Thymus (tissue), 11 donors: ENCODE measurements around the gene LUM. TPM values are rescaled to one million over a fixed set of nuclear protein-coding genes. Genes with fewer than 3 reads are reported as not detected.

Experiments used
- DNase-seq, 9 donors: peaks; one replicate each; pipeline ENCODE4 v3.0.0-alpha.2; 2013; ENCODE audit warnings: low spot score in 9 of 9, low read depth in 6 of 9, missing footprints in 1 of 9
- H3K27ac ChIP-seq, 2 donors: one replicate each; pipeline ENCODE4 v1.5.1; 2013; ENCODE audit warnings: control low read depth in 1 of 2, low read depth in 1 of 2, low read length in 1 of 2, mild to moderate bottlenecking in 1 of 2, moderate library complexity in 1 of 2
- H3K27me3 ChIP-seq, 2 donors: one replicate each; pipeline ENCODE4 v1.5.1; 2013; ENCODE audit warnings: low read length in 1 of 2; ENCODE audit not compliant: control insufficient read depth in 2 of 2, insufficient read depth in 1 of 2
- H3K36me3 ChIP-seq, 2 donors: one replicate each; pipeline ENCODE4 v1.5.1; 2013; ENCODE audit warnings: low read length in 1 of 2, mild to moderate bottlenecking in 1 of 2, moderate library complexity in 1 of 2; ENCODE audit not compliant: control insufficient read depth in 2 of 2, insufficient read depth in 2 of 2
- H3K4me1 ChIP-seq, 2 donors: one replicate each; pipeline ENCODE4 v1.5.1; 2013; ENCODE audit warnings: low read length in 2 of 2; ENCODE audit not compliant: control insufficient read depth in 2 of 2, insufficient read depth in 2 of 2
- H3K4me3 ChIP-seq, 2 donors: one replicate each; pipeline ENCODE4 v1.5.1; 2013; ENCODE audit warnings: low read length in 2 of 2, control low read depth in 1 of 2, mild to moderate bottlenecking in 1 of 2
- H3K9me3 ChIP-seq, 2 donors: one replicate each; pipeline ENCODE4 v1.5.1; 2013; ENCODE audit warnings: low read length in 1 of 2, mild to moderate bottlenecking in 1 of 2; ENCODE audit not compliant: control insufficient read depth in 2 of 2, insufficient read depth in 1 of 2
- WGBS: extraction: QIAGEN DNeasy Blood & Tissue Kit; methylation state at CpG from one replicate; pipeline ENCODE4 v1.1.7; 2013; 5-methylcytosine and 5-hydroxymethylcytosine counted together
- polyA plus RNA-seq: library from polyadenylated mRNA; stranded (reverse); fragments of 200-250 nt; gene quantifications from one replicate; pipeline ENCODE4 v1.2.3, GENCODE V29; 2013
- total RNA-seq: library from RNA; stranded (reverse); fragments of 120-200 nt; gene quantifications from one replicate; pipeline ENCODE4 v1.2.4, GENCODE V29; 2013
- donor health status: healthy.

Gene LUM
- total and polyA plus RNA-seq, 2 donors: 38.7 to 63.5 TPM

- WGBS: 99% methylated on average over 1 of the region's 1 CpG
- no peaks in the 10 kb centered on the region for H3K4me1 ChIP-seq
- no peaks in the 10 kb centered on the region for H3K9me3 ChIP-seq
- no peak for DNase-seq
- H3K27ac ChIP-seq: no peak overlapping the region
- H3K4me3 ChIP-seq: no peak overlapping the region
- no peaks in the 10 kb centered on the region for H3K27me3 ChIP-seq
- H3K36me3 ChIP-seq: no peaks in the 10 kb centered on the region
These were observed 6.4 kb downstream of the LUM start for GRCh38 chr12:91104812-91105466.

DNA sequence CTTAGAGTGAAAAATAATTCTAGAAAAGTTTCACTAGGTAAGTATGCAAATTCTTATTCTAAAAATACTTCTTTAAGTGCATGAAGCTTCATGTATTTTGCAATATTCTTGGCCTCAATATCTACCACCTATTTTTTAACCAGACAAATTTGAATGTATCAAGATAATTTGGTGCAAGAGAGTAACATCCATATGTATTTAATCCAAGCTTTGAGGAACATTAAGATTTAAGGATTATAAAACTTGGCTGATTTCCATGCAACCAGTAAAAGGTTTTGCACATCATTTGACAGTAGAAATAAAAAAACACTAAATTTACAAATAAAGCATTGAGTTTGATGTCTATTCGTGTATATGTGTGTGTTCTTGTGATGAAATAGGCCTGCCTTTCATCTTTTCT lies 7.7 kb downstream of the LUM start:
- 82% methylated on average over 1 of the region's 1 CpG for WGBS
- no peak for DNase-seq
- Histone ChIP-seq H3K4me1 (no peaks in the 10 kb centered on the region), H3K36me3 (no peaks in the 10 kb centered on the region), H3K9me3 (no peaks in the 10 kb centered on the region), H3K27me3 (no peaks in the 10 kb centered on the region), H3K4me3 (no peak overlapping the region), H3K27ac (no peak overlapping the region)

GRCh38 chr12:91103101-91103500 lies 8.2 kb downstream of the LUM start:
- Histone ChIP-seq H3K36me3 (no peaks in the 10 kb centered on the region), H3K4me1 (no peaks in the 10 kb centered on the region), H3K9me3 (no peaks in the 10 kb centered on the region), H3K4me3 (no peak overlapping the region), H3K27me3 (no peaks in the 10 kb centered on the region), H3K27ac (no peak overlapping the region)
- DNase-seq: no peak

GRCh38 chr12:91100906-91101305 lies 10.4 kb downstream of the LUM start:
- Histone ChIP-seq H3K36me3 (no peaks in the 10 kb centered on the region), H3K27me3 (no peaks in the 10 kb centered on the region), H3K27ac (no peak overlapping the region), H3K4me1 (no peaks in the 10 kb centered on the region), H3K9me3 (no peaks in the 10 kb centered on the region), H3K4me3 (no peak overlapping the region)
- 65% methylated on average over 2 of the region's 2 CpGs for WGBS
- no peak for DNase-seq

- Histone ChIP-seq H3K36me3 (no peaks in the 10 kb centered on the region), H3K9me3 (no peaks in the 10 kb centered on the region), H3K27ac (no peak overlapping the region), H3K27me3 (no peaks in the 10 kb centered on the region), H3K4me3 (no peak overlapping the region), H3K4me1 (no peaks in the 10 kb centered on the region)
- DNase-seq: no peak
- WGBS: 95% methylated on average over 2 of the region's 2 CpGs
These were observed 11.5 kb downstream of the LUM start for GRCh38 chr12:91099836-91100235.

DNA sequence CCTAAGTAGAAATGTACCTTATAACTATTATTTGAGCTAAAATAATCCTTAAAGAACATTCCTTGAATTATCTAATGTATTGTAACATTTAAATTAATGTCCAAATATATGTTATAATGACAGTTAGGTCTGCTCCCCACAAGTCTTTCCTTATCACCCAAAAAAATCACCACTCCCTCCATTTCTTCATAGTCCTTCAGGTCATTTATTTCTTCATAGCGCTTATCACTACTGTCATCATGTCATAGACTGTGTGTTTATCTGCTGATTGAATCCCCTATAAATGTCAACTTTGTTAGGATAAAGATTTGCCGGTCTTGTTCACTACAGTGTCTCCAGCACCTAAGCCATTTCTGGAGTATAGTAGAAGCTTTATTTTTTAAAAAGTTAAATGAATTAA lies 12.0 kb downstream of the LUM start:
- H3K36me3 ChIP-seq: no peaks in the 10 kb centered on the region
- no peak overlapping the region for H3K4me3 ChIP-seq
- no peak overlapping the region for H3K27ac ChIP-seq
- 48% methylated on average over 2 of the region's 2 CpGs for WGBS
- H3K27me3 ChIP-seq: no peaks in the 10 kb centered on the region
- no peak for DNase-seq
- H3K9me3 ChIP-seq: no peaks in the 10 kb centered on the region
- no peaks in the 10 kb centered on the region for H3K4me1 ChIP-seq

- Histone ChIP-seq H3K4me3 (no peak overlapping the region), H3K27me3 (no peaks in the 10 kb centered on the region), H3K36me3 (no peaks in the 10 kb centered on the region), H3K9me3 (no peaks in the 10 kb centered on the region), H3K4me1 (no peaks in the 10 kb centered on the region), H3K27ac (no peak overlapping the region)
- DNase-seq: no peak
- WGBS: 83% methylated on average over 3 of the region's 3 CpGs
These were observed 12.4 kb downstream of the LUM start for GRCh38 chr12:91098941-91099340.

GRCh38 chr12:91098461-91098860 lies 12.8 kb downstream of the LUM start:
- H3K4me3 ChIP-seq: no peak overlapping the region
- H3K27ac ChIP-seq: no peak overlapping the region
- no peaks in the 10 kb centered on the region for H3K9me3 ChIP-seq
- no peaks in the 10 kb centered on the region for H3K36me3 ChIP-seq
- no peaks in the 10 kb centered on the region for H3K4me1 ChIP-seq
- no peaks in the 10 kb centered on the region for H3K27me3 ChIP-seq
- DNase-seq: no peak

GRCh38 chr12:91094957-91095356 lies 16.3 kb downstream of the LUM start:
- no peaks in the 10 kb centered on the region for H3K27me3 ChIP-seq
- no peak overlapping the region for H3K4me3 ChIP-seq
- no peak overlapping the region for H3K27ac ChIP-seq
- H3K4me1 ChIP-seq: no peaks in the 10 kb centered on the region
- DNase-seq: no peak
- WGBS: 95% methylated on average over 1 of the region's 1 CpG
- peaks cover 0 to 5% of the 10 kb centered on the region in 2 donors for H3K9me3 ChIP-seq
- H3K36me3 ChIP-seq: no peaks in the 10 kb centered on the region
